Measurements from ENCODE around the gene KIF27.
A peak's percentile ranks its signal among the peaks of the same experiment; 100 is the strongest.
"Not testable (repeated sequence)": the region's sequence is repeated elsewhere in the genome, so short reads cannot be mapped to it uniquely, and the experiment has no call there.

KIF27 gene

GRCh38 chr9:83885559-83886240, 35.5 kb downstream of the KIF27 start:
- H3K9ac ChIP-seq (ENCODE audit: low read depth in 1 of 2, low read length in 2 of 2), result not testable (repeated sequence)

GRCh38 chr9:83881687-83882408, 39.4 kb downstream of the KIF27 start:
- H3K9me3 ChIP-seq (ENCODE audit: control insufficient read depth in 1 of 2, low read length in 2 of 2); H3K9ac ChIP-seq (ENCODE audit: low read depth in 1 of 2, low read length in 2 of 2); H3K27ac ChIP-seq (ENCODE audit: low read depth, low read length); H3K27me3 ChIP-seq (ENCODE audit: control insufficient read depth in 1 of 2, insufficient read depth in 2 of 2, low read length in 2 of 2); H3K4me1 ChIP-seq (ENCODE audit: control insufficient read depth in 1 of 2, insufficient read depth in 2 of 2, low read length in 2 of 2); H3K36me3 ChIP-seq (ENCODE audit: control insufficient read depth in 1 of 2, insufficient read depth in 2 of 2, low read length in 2 of 2); H3K4me3 ChIP-seq (ENCODE audit: low read depth in 1 of 2, low read length in 2 of 2): not testable (repeated sequence)

More at GRCh38 chr9:83885559-83886240, 35.5 kb downstream of the KIF27 start:
- H3K4me3 ChIP-seq (ENCODE audit: low read depth in 1 of 2, low read length in 2 of 2); H3K9me3 ChIP-seq (ENCODE audit: control insufficient read depth in 1 of 2, low read length in 2 of 2); H3K4me1 ChIP-seq (ENCODE audit: control insufficient read depth in 1 of 2, insufficient read depth in 2 of 2, low read length in 2 of 2); H3K27me3 ChIP-seq (ENCODE audit: control insufficient read depth in 1 of 2, insufficient read depth in 2 of 2, low read length in 2 of 2); H3K36me3 ChIP-seq (ENCODE audit: control insufficient read depth in 1 of 2, insufficient read depth in 2 of 2, low read length in 2 of 2); H3K27ac ChIP-seq (ENCODE audit: low read depth, low read length): not testable (repeated sequence)

DNA sequence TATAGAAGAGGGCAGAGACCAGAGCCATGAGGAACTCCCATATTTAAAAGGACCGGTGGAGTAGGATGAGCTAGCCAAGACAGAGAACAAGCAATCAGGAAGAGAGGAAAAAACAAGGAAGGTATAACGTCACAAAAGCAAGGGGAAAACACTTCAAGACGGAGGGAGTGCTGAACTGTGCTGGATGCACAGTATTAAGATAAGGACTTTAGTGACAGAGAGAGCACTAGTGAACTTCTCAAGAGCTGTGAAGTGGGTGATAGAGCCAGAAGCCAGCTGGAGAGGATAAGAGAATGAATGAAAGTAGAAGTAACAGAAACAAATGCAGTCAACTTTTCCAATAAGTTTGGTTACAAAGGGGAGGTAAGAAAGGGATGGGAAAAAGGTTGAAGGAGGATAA, 45.7 kb downstream of the KIF27 start:
- not testable (repeated sequence) for H3K27ac ChIP-seq (ENCODE audit: low read depth, low read length); H3K4me1 ChIP-seq (ENCODE audit: control insufficient read depth in 1 of 2, insufficient read depth in 2 of 2, low read length in 2 of 2)

GRCh38 chr9:83849895-83850294, 71.3 kb downstream of the KIF27 start:
- H3K27me3 ChIP-seq (ENCODE audit: control insufficient read depth in 1 of 2, insufficient read depth in 2 of 2, low read length in 2 of 2); H3K9ac ChIP-seq (ENCODE audit: low read depth in 1 of 2, low read length in 2 of 2); H3K4me1 ChIP-seq (ENCODE audit: control insufficient read depth in 1 of 2, insufficient read depth in 2 of 2, low read length in 2 of 2); H3K4me3 ChIP-seq (ENCODE audit: low read depth in 1 of 2, low read length in 2 of 2); H3K27ac ChIP-seq (ENCODE audit: low read depth, low read length); H3K9me3 ChIP-seq (ENCODE audit: control insufficient read depth in 1 of 2, low read length in 2 of 2): not testable (repeated sequence)
- H3K36me3 ChIP-seq (ENCODE audit: control insufficient read depth in 1 of 2, insufficient read depth in 2 of 2, low read length in 2 of 2), result peaks cover 0 to 12% of the 10 kb centered on the region in 2 donors

More for the DNA sequence above, 45.7 kb downstream of the KIF27 start:
- H3K9me3 ChIP-seq (ENCODE audit: control insufficient read depth in 1 of 2, low read length in 2 of 2); H3K27me3 ChIP-seq (ENCODE audit: control insufficient read depth in 1 of 2, insufficient read depth in 2 of 2, low read length in 2 of 2); H3K4me3 ChIP-seq (ENCODE audit: low read depth in 1 of 2, low read length in 2 of 2); H3K36me3 ChIP-seq (ENCODE audit: control insufficient read depth in 1 of 2, insufficient read depth in 2 of 2, low read length in 2 of 2); H3K9ac ChIP-seq (ENCODE audit: low read depth in 1 of 2, low read length in 2 of 2): not testable (repeated sequence)

DNA sequence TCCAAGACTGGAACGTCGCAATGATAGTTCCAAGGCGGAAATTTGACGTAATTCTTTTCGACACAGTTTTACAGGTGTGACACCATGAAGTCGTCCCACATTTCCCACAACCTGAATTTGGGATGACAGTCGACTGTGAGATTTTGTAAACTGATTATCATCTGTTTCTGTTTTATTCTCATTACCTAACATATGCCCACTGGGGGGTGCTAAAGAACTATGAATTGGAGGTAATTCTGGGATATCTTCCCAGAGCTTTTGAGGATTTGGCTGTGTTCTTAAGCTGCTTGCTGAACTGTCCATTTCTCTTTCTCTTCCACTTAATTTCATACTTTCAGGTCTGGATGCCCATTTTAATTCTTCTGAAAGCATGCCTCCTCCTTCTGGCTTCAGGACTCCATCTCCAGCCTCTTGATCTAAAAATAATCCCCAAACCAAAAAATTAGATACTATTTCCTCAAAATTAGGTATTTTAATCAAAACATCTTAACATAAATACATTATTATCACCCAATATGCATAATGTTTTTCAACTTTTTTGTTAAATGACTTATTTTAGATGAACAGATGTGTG, 84.1 kb downstream of the KIF27 start:
- H3K36me3 ChIP-seq (ENCODE audit: control insufficient read depth in 1 of 2, insufficient read depth in 2 of 2, low read length in 2 of 2); H3K9ac ChIP-seq (ENCODE audit: low read depth in 1 of 2, low read length in 2 of 2); H3K9me3 ChIP-seq (ENCODE audit: control insufficient read depth in 1 of 2, low read length in 2 of 2); H3K27me3 ChIP-seq (ENCODE audit: control insufficient read depth in 1 of 2, insufficient read depth in 2 of 2, low read length in 2 of 2); H3K4me3 ChIP-seq (ENCODE audit: low read depth in 1 of 2, low read length in 2 of 2); H3K27ac ChIP-seq (ENCODE audit: low read depth, low read length); H3K4me1 ChIP-seq (ENCODE audit: control insufficient read depth in 1 of 2, insufficient read depth in 2 of 2, low read length in 2 of 2): not testable (repeated sequence)

DNA sequence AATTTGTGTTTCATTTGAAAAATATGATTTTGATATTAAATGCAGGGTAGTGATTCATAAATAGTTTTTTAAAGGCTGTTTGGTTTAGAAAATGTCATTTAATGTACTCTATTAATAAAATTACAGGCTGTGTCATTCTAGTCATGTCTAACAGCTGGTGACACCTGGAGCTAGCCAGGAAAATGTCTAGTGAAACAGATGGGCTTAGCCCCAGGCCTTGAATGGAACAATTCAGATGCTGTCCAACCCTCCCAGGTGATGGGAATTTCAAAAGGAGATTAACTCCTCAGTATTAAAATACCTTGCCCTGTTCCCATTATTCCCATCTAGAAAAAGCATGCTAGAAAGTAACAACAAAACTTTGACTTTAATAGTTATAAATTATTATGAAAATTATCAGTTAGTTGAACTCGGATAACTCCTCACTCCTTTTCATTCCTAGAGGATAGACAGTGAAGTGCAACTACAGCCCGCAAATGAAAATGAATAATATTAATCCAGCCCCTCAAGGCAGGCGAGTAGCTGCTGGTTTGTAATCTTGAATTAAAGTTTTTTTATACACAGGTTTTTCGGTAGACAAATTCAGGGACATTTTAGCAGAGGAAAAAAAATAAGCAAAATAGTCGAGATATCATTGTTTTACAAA, 90.7 kb downstream of the KIF27 start:
- H3K9ac ChIP-seq (ENCODE audit: low read depth in 1 of 2, low read length in 2 of 2); H3K4me1 ChIP-seq (ENCODE audit: control insufficient read depth in 1 of 2, insufficient read depth in 2 of 2, low read length in 2 of 2); H3K4me3 ChIP-seq (ENCODE audit: low read depth in 1 of 2, low read length in 2 of 2); H3K9me3 ChIP-seq (ENCODE audit: control insufficient read depth in 1 of 2, low read length in 2 of 2); H3K27ac ChIP-seq (ENCODE audit: low read depth, low read length); H3K27me3 ChIP-seq (ENCODE audit: control insufficient read depth in 1 of 2, insufficient read depth in 2 of 2, low read length in 2 of 2); H3K36me3 ChIP-seq (ENCODE audit: control insufficient read depth in 1 of 2, insufficient read depth in 2 of 2, low read length in 2 of 2): not testable (repeated sequence)

DNA sequence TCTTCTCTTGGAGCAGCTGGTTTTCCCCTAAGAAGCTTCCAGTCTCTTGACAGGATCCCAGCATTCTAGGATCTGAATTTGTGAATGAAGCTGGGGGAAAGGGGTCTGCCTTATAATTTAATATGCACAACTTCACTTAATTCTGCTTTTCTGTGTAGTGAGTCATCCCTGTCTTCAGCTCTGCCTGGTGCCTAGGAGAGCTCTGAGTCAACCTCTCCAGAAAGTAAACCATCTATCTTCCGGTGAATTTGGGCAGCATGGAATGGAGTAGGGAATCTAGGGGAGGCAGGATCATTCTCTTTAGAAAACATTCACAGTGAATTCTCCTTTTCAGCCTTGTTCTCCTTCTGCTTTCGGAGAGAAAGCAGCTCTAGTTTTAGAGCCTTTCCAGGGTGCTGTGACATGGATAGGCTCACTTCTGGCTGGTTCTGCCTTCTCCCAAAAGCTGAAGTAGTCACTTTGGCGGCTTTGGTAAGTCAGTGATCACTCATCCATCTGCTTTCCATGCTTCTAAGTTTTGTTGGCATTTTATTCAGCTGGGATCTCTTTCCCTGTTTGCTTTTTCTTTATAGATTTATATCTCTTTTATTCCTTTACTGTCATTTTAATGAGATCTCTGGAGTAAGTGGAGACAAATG, 96.1 kb downstream of the KIF27 start:
- H3K27ac ChIP-seq (ENCODE audit: low read depth, low read length); H3K4me3 ChIP-seq (ENCODE audit: low read depth in 1 of 2, low read length in 2 of 2); H3K9me3 ChIP-seq (ENCODE audit: control insufficient read depth in 1 of 2, low read length in 2 of 2); H3K36me3 ChIP-seq (ENCODE audit: control insufficient read depth in 1 of 2, insufficient read depth in 2 of 2, low read length in 2 of 2); H3K9ac ChIP-seq (ENCODE audit: low read depth in 1 of 2, low read length in 2 of 2); H3K27me3 ChIP-seq (ENCODE audit: control insufficient read depth in 1 of 2, insufficient read depth in 2 of 2, low read length in 2 of 2); H3K4me1 ChIP-seq (ENCODE audit: control insufficient read depth in 1 of 2, insufficient read depth in 2 of 2, low read length in 2 of 2): not testable (repeated sequence)

DNA sequence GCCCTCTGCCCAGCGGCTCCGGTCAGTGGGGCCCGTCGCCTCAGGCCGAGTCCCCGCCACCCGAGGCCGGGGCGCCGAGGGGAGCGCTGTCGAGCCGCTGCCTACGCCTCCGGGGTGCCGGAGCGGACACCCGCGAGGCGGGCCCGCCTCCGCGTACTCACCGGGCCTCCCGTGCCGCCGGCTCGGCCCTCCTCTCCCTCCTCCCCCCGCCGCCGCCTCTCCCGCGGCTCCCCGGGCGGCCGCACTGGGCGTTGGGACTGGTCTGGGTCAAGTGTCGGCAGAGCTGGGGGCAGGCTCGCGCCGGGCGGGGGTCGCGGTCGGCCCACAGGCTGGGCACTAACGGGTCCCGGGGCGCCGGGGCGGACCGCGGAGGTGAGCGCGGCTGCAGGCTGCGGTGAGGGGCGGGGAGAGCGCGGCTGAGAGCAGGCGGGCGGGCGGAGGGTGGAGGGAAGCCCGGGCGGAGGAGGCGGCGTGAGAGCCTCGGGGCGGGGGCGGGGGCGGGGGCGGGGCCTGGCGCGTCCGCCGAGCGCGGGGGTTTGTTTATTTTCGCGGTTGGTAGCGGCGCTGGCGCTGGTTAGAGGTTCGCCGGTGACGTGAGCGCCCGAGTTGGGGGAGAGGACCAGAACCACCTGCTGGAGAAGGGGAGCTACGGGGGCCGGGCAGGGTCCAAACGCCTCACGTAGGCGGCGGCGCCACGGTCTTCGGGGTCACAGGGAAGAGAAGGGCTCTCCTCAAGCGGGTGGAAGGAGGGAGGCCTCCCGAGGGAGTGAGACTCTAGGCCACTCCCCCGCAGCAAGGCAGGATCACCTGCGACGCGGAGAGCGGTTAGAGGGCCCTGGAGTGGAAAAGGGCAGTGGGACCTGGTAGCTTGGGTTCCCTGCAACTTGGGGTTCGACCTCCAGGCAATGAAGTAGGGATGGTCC, 103.6 kb downstream of the KIF27 start, which contains the start of gene GKAP1:
TSS of gene GKAP1 (minus strand) at position 414 of the 923 bp plus-strand sequence. CDS start 11,252 bp downstream, outside the sequence.
- H3K4me3 ChIP-seq (ENCODE audit: low read depth in 1 of 2, low read length in 2 of 2), result peak within 1 kb of the TSS; percentile 56 to 62
- not testable (repeated sequence) for H3K27me3 ChIP-seq (ENCODE audit: control insufficient read depth in 1 of 2, insufficient read depth in 2 of 2, low read length in 2 of 2); H3K36me3 ChIP-seq (ENCODE audit: control insufficient read depth in 1 of 2, insufficient read depth in 2 of 2, low read length in 2 of 2); H3K4me1 ChIP-seq (ENCODE audit: control insufficient read depth in 1 of 2, insufficient read depth in 2 of 2, low read length in 2 of 2); H3K9me3 ChIP-seq (ENCODE audit: control insufficient read depth in 1 of 2, low read length in 2 of 2)
- peak within 1 kb of the TSS; percentile 48 to 64 for H3K9ac ChIP-seq (ENCODE audit: low read depth in 1 of 2, low read length in 2 of 2)
- H3K27ac ChIP-seq (ENCODE audit: low read depth, low read length), result peak within 1 kb of the TSS; percentile 62

DNA sequence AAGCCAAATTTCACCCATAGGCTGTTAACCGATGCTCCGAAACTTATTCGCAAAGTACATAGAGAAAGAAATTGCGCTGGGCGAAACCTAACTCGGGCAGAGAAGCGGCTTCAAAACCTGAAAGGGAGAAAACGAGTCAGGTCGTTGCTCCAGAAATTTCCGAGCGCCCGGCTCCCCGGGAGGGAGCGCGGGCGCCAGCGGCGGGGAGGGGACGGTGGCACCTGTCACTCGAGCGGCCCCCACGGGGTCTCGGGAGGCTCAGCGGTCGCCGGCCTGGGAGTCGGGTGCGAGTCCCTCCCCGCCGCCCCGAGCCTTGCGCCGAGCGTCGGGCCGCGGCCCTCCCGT, 104.2 kb downstream of the KIF27 start:
- Histone ChIP-seq H3K4me3 (ENCODE audit: low read depth in 1 of 2, low read length in 2 of 2) (peak overlapping the region; percentile 35 to 59), H3K27ac (ENCODE audit: low read depth, low read length) (peak overlapping the region; percentile 62)

More for the DNA sequence above, 104.2 kb downstream of the KIF27 start:
- H3K9me3 ChIP-seq (ENCODE audit: control insufficient read depth in 1 of 2, low read length in 2 of 2); H3K36me3 ChIP-seq (ENCODE audit: control insufficient read depth in 1 of 2, insufficient read depth in 2 of 2, low read length in 2 of 2); H3K27me3 ChIP-seq (ENCODE audit: control insufficient read depth in 1 of 2, insufficient read depth in 2 of 2, low read length in 2 of 2); H3K4me1 ChIP-seq (ENCODE audit: control insufficient read depth in 1 of 2, insufficient read depth in 2 of 2, low read length in 2 of 2): not testable (repeated sequence)
- peak overlapping the region; percentile 48 to 64 for H3K9ac ChIP-seq (ENCODE audit: low read depth in 1 of 2, low read length in 2 of 2)
